A549 (cell line): Measurements from ENCODE around the gene ZNF536. TPM values are rescaled to one million over a fixed set of nuclear protein-coding genes. Genes with fewer than 3 reads are reported as not detected.
A peak's percentile ranks its signal among the peaks of the same experiment; 100 is the strongest.

Experiments used
- ATAC-seq, 2 experiments: fragments of 200-7000 bp in 1 of 2; fragments of >200 bp in 1 of 2; cut with Nextera tagmentation in 1 of 2; cut with Tn5 transposase in 1 of 2; 3 replicates each; pipeline versions ENCODE4 v1.8.0 to v1.9.1; 2018 to 2020; ENCODE audit warnings: mild to moderate bottlenecking in 1 of 2, moderate library complexity in 1 of 2
- CTCF ChIA-PET: fragments of 300-600 bp; sonication (Branson Sonifier 250); formaldehyde crosslinking; extraction: SDS; loops from one replicate; lab custom pipeline; 2021; ENCODE audit warnings: antibody characterized with exemption, inconsistent platforms; lab: Yijun Ruan, JAX
- POLR2A ChIA-PET: fragments of 350-600 bp; formaldehyde crosslinking; extraction: SDS; loops from one replicate; lab custom pipeline; 2021; ENCODE audit warnings: antibody characterized with exemption, inconsistent platforms; lab: Yijun Ruan, JAX
- DNase-seq, 2 experiments: peaks; one replicate each; pipeline versions ENCODE4 v3.0.0 to v3.0.0-alpha.2; 2011 to 2016; ENCODE audit warnings: low read depth in 1 of 2, low spot score in 1 of 2
- FAIRE-seq: peaks from 2 replicates; lab custom pipeline; 2011; peaks lifted over from hg19 to GRCh38; lab: Jason Lieb, UNC
- H3K27ac ChIP-seq, 2 experiments: fragments of >200 bp; sonication (Bioruptor Twin); formaldehyde crosslinking; 3 replicates each; pipeline ENCODE4 v1.5.1; 2016 to 2017
- H3K4me1 ChIP-seq: fragments of >200 bp; sonication (Bioruptor Twin); formaldehyde crosslinking; 3 replicates; pipeline ENCODE4 v1.6.1; 2016
- H3K4me2 ChIP-seq: fragments of >200 bp; sonication (Bioruptor Twin); formaldehyde crosslinking; 3 replicates; pipeline ENCODE4 v1.6.1; 2016
- H3K4me3 ChIP-seq: fragments of >200 bp; sonication (Bioruptor Twin); formaldehyde crosslinking; 3 replicates; pipeline ENCODE4 v1.5.1; 2016
- H3K9me3 ChIP-seq: fragments of >200 bp; sonication (Bioruptor Twin); formaldehyde crosslinking; 3 replicates; pipeline ENCODE4 v1.6.1; 2016
- ATOH8 ChIP-seq: fragments of 250-450 bp; sonication (Bioruptor Pico); IDR thresholded peaks from 2 replicates; pipeline ENCODE4 v1.5.0; 2020; ENCODE audit warnings: low read depth, mild to moderate bottlenecking, moderate library complexity
- BHLHE40 ChIP-seq: IDR thresholded peaks from 2 replicates; pipeline ENCODE4 v1.6.1; 2012; ENCODE audit warnings: low read depth, low read length, inconsistent platforms
- CBX2 ChIP-seq: fragments of 200-600 bp; sonication (generic); IDR thresholded peaks from 2 replicates; pipeline ENCODE4 v1.6.1; 2016; ENCODE audit warnings: low read depth, mild to moderate bottlenecking, borderline replicate concordance
- CBX8 ChIP-seq: fragments of 200-600 bp; sonication (generic); IDR thresholded peaks from 2 replicates; pipeline ENCODE4 v1.6.1; 2016
- CEBPB ChIP-seq, 2 experiments: fragments of >200 bp in 1 of 2; sonication (Bioruptor Twin) in 1 of 2; formaldehyde crosslinking in 1 of 2; IDR thresholded peaks; 2 replicates each; pipeline ENCODE4 v1.6.1; 2012 to 2016
- CHD4 ChIP-seq: fragments of 200-600 bp; sonication (generic); IDR thresholded peaks from 2 replicates; pipeline ENCODE4 v1.6.1; 2016; ENCODE audit warnings: antibody characterized with exemption, mild to moderate bottlenecking, borderline replicate concordance
- CTCF ChIP-seq: fragments of >200 bp; sonication (Bioruptor Twin); formaldehyde crosslinking; IDR thresholded peaks from 3 replicates; pipeline ENCODE4 v1.5.1; 2016
- EHF ChIP-seq: fragments of 250-450 bp; sonication (Bioruptor Pico); IDR thresholded peaks from 2 replicates; pipeline ENCODE4 v1.5.0; 2020; ENCODE audit warnings: mild to moderate bottlenecking
- EHMT2 ChIP-seq: fragments of 200-600 bp; sonication (generic); IDR thresholded peaks from 2 replicates; pipeline ENCODE4 v1.6.1; 2016; ENCODE audit warnings: antibody characterized with exemption, low read depth, mild to moderate bottlenecking, moderate library complexity
- FOXS1 ChIP-seq: fragments of 250-450 bp; sonication (Bioruptor Pico); IDR thresholded peaks from 2 replicates; pipeline ENCODE4 v1.5.0; 2020; ENCODE audit warnings: mild to moderate bottlenecking, moderate library complexity
- HDAC2 ChIP-seq: fragments of 200-600 bp; sonication (generic); IDR thresholded peaks from 2 replicates; pipeline ENCODE4 v1.6.1; 2016
- HES2 ChIP-seq: fragments of >200 bp; sonication (Bioruptor Twin); formaldehyde crosslinking; IDR thresholded peaks from 2 replicates; pipeline ENCODE4 v1.6.1; 2016
- HEYL ChIP-seq: fragments of 250-450 bp; sonication (Bioruptor Pico); IDR thresholded peaks from 2 replicates; pipeline ENCODE4 v1.8.0; 2021; ENCODE audit warnings: mild to moderate bottlenecking, moderate library complexity
- HMGXB4 ChIP-seq: fragments of 250-450 bp; sonication (Bioruptor Pico); IDR thresholded peaks from 2 replicates; pipeline ENCODE4 v1.5.0; 2021; ENCODE audit warnings: mild to moderate bottlenecking, moderate library complexity, borderline replicate concordance
- HOXA7 ChIP-seq: fragments of 250-450 bp; sonication (Bioruptor Pico); IDR thresholded peaks from 2 replicates; pipeline ENCODE4 v1.5.0; 2020; ENCODE audit warnings: mild to moderate bottlenecking, moderate library complexity
- HOXB13 ChIP-seq: fragments of 250-450 bp; sonication (Bioruptor Pico); IDR thresholded peaks from 2 replicates; pipeline ENCODE4 v1.5.0; 2020; ENCODE audit warnings: low read depth, mild to moderate bottlenecking, moderate library complexity
- HOXB5 ChIP-seq: fragments of 250-450 bp; sonication (Bioruptor Pico); IDR thresholded peaks from 2 replicates; pipeline ENCODE4 v1.5.0; 2020; ENCODE audit warnings: mild to moderate bottlenecking, moderate library complexity
- JUNB ChIP-seq: fragments of >200 bp; sonication (Bioruptor Twin); formaldehyde crosslinking; IDR thresholded peaks from 2 replicates; pipeline ENCODE4 v1.6.1; 2016
- KDM1A ChIP-seq: fragments of 200-600 bp; sonication (generic); IDR thresholded peaks from 2 replicates; pipeline ENCODE4 v1.6.1; 2016; ENCODE audit warnings: low read depth, mild to moderate bottlenecking
- MYC ChIP-seq: IDR thresholded peaks from 2 replicates; pipeline ENCODE4 v1.6.1; 2012; ENCODE audit warnings: mild to moderate bottlenecking, inconsistent platforms, low read length, improper control_type of control experiment, borderline replicate concordance
- PHF8 ChIP-seq: fragments of 200-600 bp; sonication (generic); IDR thresholded peaks from 2 replicates; pipeline ENCODE4 v1.6.1; 2016; ENCODE audit warnings: low read depth, mild to moderate bottlenecking, antibody characterized with exemption, moderate library complexity, borderline replicate concordance
- POLR2AphosphoS2 ChIP-seq: conservative IDR thresholded peaks from 2 replicates; pipeline ENCODE4 v1.6.1; 2012; ENCODE audit warnings: low read length, improper control_type of control experiment, inconsistent platforms
- RARB ChIP-seq: fragments of 250-450 bp; sonication (Bioruptor Pico); IDR thresholded peaks from 2 replicates; pipeline ENCODE4 v1.8.0; 2021; ENCODE audit warnings: mild to moderate bottlenecking, moderate library complexity
- REST ChIP-seq: fragments of 200-600 bp; sonication (generic); IDR thresholded peaks from 2 replicates; pipeline ENCODE4 v1.6.1; 2016; ENCODE audit warnings: antibody characterized with exemption, mild to moderate bottlenecking, moderate library complexity
- TFCP2L1 ChIP-seq: fragments of 250-450 bp; sonication (Bioruptor Pico); IDR thresholded peaks from 2 replicates; pipeline ENCODE4 v1.5.0; 2021; ENCODE audit warnings: mild to moderate bottlenecking
- ZC3H11A ChIP-seq: fragments of 450-650 bp; IDR thresholded peaks from 2 replicates; pipeline ENCODE4 v1.6.1; 2014; ENCODE audit warnings: antibody characterized with exemption, mild to moderate bottlenecking
- ZSCAN20 ChIP-seq: fragments of 250-450 bp; sonication (Bioruptor Pico); IDR thresholded peaks from 2 replicates; pipeline ENCODE4 v1.8.0; 2022; ENCODE audit warnings: mild to moderate bottlenecking, moderate library complexity
- WGBS: methylation state at CpG from one replicate; pipeline ENCODE4 v1.1.6; 2017; ENCODE audit errors: missing lambda C conversion rate; 5-methylcytosine and 5-hydroxymethylcytosine counted together
- polyA plus RNA-seq, 4 experiments: library from polyadenylated mRNA; depleted of rRNA in 3 of 4; stranded (reverse); fragments of >200 nt; fragmentation: RNase III in 1 of 4; extraction: RNeasy Plus Mini Kit Qiagen cat#74134 plus additional on column Dnase treatment in 1 of 4; gene quantifications; 2 replicates in 3 of 4; 3 replicates in 1 of 4; pipeline ENCODE4 v1.2.3, GENCODE V29; 2011 to 2017

ZNF536 gene
- polyA plus RNA-seq, 2 of the 4 experiments (the other 2 are of a cell fraction), result not detected

GRCh38 chr19:30358319-30358718 is 13.9 kb upstream of the ZNF536 start:
- TF ChIP-seq BHLHE40 (no peak), HOXA7 (CRISPR knock-in tag) (no peak), MYC (no peak), CTCF (no peak), CEBPB (IDR thresholded peaks at IDR 0.05) (no peak), TFCP2L1 (CRISPR knock-in tag) (no peak), KDM1A (no peak), EHF (CRISPR knock-in tag) (no peak), HDAC2 (no peak), HEYL (no peak), FOXS1 (CRISPR knock-in tag) (no peak), HES2 (no peak), PHF8 (no peak)
- H3K27ac ChIP-seq, result no peak overlapping the region
- FAIRE-seq (no peak), DNase-seq (no peak), ATAC-seq (no peak)
- H3K4me1 ChIP-seq, result no peaks in the 10 kb centered on the region
- ChIA-PET CTCF (interaction anchor here (0.8 kb wide), 1 partner anchor 118 kb away, joined by 3 read pairs; no protein-coding TSS in a partner anchor), POLR2A (no interaction called here)
- no peak overlapping the region for H3K4me2 ChIP-seq
- 13% methylated on average over 3 of the region's 3 CpGs for WGBS
- H3K4me3 ChIP-seq, result no peak overlapping the region
- no peaks in the 10 kb centered on the region for H3K9me3 ChIP-seq

- ChIA-PET CTCF (interaction anchor here (0.8 to 1.0 kb wide), 2 partner anchors 8 to 119 kb away, joined by 3 read pairs; no protein-coding TSS in a partner anchor), POLR2A (no interaction called here)
Observed at GRCh38 chr19:30358821-30359580, 13.2 kb upstream of the ZNF536 start.

More at GRCh38 chr19:30358821-30359580, 13.2 kb upstream of the ZNF536 start:
- no peaks in the 10 kb centered on the region for H3K4me1 ChIP-seq
- no peak for DNase-seq
- H3K4me2 ChIP-seq, result no peak overlapping the region
- peak in 1 of 2 experiments; percentile 16; a peak in 2 of 6 replicates for ATAC-seq
- no peak for FAIRE-seq
- H3K4me3 ChIP-seq, result no peak overlapping the region
- H3K9me3 ChIP-seq, result no peaks in the 10 kb centered on the region
- H3K27ac ChIP-seq, result no peak overlapping the region
- TF ChIP-seq HOXB13 (CRISPR knock-in tag) (no peak), EHF (CRISPR knock-in tag) (no peak), CBX8 (no peak), POLR2AphosphoS2 (no peak), CBX2 (no peak), HES2 (no peak), HOXB5 (CRISPR knock-in tag) (no peak), BHLHE40 (no peak), CHD4 (no peak), HMGXB4 (CRISPR knock-in tag) (no peak), ATOH8 (CRISPR knock-in tag) (no peak), EHMT2 (no peak), HEYL (no peak), REST (no peak), ZC3H11A (no peak), JUNB (no peak), ZSCAN20 (no peak), RARB (CRISPR knock-in tag) (no peak)
- WGBS, result 36% methylated on average over 13 of the region's 13 CpGs
